Right lung (tissue), 5 donors: ENCODE measurements around the gene NPAS1. TPM values are rescaled to one million over a fixed set of nuclear protein-coding genes. Genes with fewer than 3 reads are reported as not detected.
"Not testable (repeated sequence)": the region's sequence is repeated elsewhere in the genome, so short reads cannot be mapped to it uniquely, and the experiment has no call there.

Source experiments
- DNase-seq, 2 donors: peaks; one replicate each; pipeline ENCODE4 v3.0.0-alpha.2; 2013
- polyA plus RNA-seq, 5 donors: library from polyadenylated mRNA; unstranded; fragments of 120-200 nt; gene quantifications; one replicate each; pipeline versions ENCODE4 v1.2.1 to v1.2.3, GENCODE V29; 2013; ENCODE audit warnings: inconsistent platforms in 1 of 5, low replicate concordance in 1 of 5; ENCODE audit not compliant: insufficient read length in 5 of 5, insufficient read depth in 1 of 5

NPAS1 gene
- polyA plus RNA-seq, 5 donors: 0.70 to 1.9 (median 1.5) TPM

GRCh38 chr19:46988614-46989230 is 30.9 kb upstream of the NPAS1 start:
- DNase-seq: no peak

- DNase-seq: peak; percentile 87 to 91
Observed at GRCh38 chr19:46990991-46991676, 28.5 kb upstream of the NPAS1 start.

- no peak for DNase-seq
Observed at GRCh38 chr19:46992699-46993535, 26.7 kb upstream of the NPAS1 start.

GRCh38 chr19:46993622-46994021 is 26.0 kb upstream of the NPAS1 start:
- DNase-seq: no peak

GRCh38 chr19:46994141-46994686 is 25.4 kb upstream of the NPAS1 start:
- no peak for DNase-seq

- no peak for DNase-seq
Observed at GRCh38 chr19:46995492-46995891, 24.1 kb upstream of the NPAS1 start.

GRCh38 chr19:46998445-46999125 is 21.1 kb upstream of the NPAS1 start:
- DNase-seq: no peak

GRCh38 chr19:46999377-46999776 is 20.3 kb upstream of the NPAS1 start:
- DNase-seq: no peak

GRCh38 chr19:46999878-47000277 is 19.8 kb upstream of the NPAS1 start:
- DNase-seq: no peak

- DNase-seq: no peak
Observed at GRCh38 chr19:47000373-47000772, 19.3 kb upstream of the NPAS1 start.

- no peak for DNase-seq
Observed at GRCh38 chr19:47001584-47001983, 18.1 kb upstream of the NPAS1 start.

GRCh38 chr19:47002106-47002766 is 17.4 kb upstream of the NPAS1 start:
- DNase-seq: no peak

- no peak for DNase-seq
Observed at GRCh38 chr19:47002853-47003610, 16.6 kb upstream of the NPAS1 start.

GRCh38 chr19:47003611-47004465 is 15.8 kb upstream of the NPAS1 start:
- no peak for DNase-seq

- DNase-seq: no peak
Observed at GRCh38 chr19:47005164-47005641, 14.4 kb upstream of the NPAS1 start.

- DNase-seq: no peak
Observed at GRCh38 chr19:47005873-47006272, 13.8 kb upstream of the NPAS1 start.

GRCh38 chr19:47006496-47006895 is 13.1 kb upstream of the NPAS1 start:
- DNase-seq: no peak

GRCh38 chr19:47010549-47010948 is 9.1 kb upstream of the NPAS1 start:
- not testable (repeated sequence) for DNase-seq

GRCh38 chr19:47012617-47013016 is 7.0 kb upstream of the NPAS1 start:
- DNase-seq: no peak
